ENCODE measurements around the gene PPM1H.
"Not testable (repeated sequence)": the region's sequence is repeated elsewhere in the genome, so short reads cannot be mapped to it uniquely, and the experiment has no call there.

Gene PPM1H

DNA sequence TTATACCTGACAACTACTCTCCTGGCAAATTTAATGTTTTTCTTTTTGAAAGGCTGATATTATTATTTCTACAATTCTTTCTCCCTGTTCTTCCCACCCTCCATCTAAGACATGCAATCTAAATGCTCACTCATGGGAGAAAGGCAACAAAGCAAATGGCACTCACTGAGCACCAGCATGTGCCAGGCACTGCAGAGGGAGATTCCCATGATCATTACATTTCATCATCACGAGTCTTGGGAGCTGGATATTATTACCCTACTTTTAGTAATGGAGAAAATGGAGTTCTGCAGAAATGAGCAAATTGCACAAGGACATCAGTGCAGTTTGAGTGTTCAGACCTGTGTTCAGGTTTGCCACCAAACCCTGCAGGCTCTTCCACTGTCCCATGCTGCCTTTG is 27.9 kb downstream of the PPM1H start:
- no peak for DNase-seq

DNA sequence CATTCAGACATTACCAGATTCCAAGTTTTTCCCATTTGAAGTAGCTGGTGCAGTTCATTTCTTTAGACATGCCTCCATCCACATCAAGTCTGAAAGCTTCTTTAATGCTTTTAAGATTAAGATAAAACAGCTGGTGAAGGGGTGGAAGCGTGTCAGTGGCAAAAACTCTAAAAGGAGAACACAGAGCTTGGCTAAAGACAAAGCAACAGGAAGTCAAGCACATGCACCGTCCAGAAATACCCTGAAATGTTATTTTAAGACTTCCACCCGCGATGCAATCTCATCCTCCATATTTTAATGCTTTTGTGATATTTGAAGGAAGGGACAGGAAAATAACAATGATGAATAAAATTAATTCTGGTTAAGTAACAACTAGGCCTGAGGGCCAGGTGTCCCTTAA is 31.8 kb downstream of the PPM1H start:
- DNase-seq = peak; percentile 22

GRCh38 chr12:62900686-62901272 is 34.2 kb downstream of the PPM1H start:
- DNase-seq = peak; percentile 34

- DNase-seq = no peak
Observed at GRCh38 chr12:62899568-62900390, 35.2 kb downstream of the PPM1H start.

- peak; percentile 75 for DNase-seq
Observed at GRCh38 chr12:62898526-62898925, 36.4 kb downstream of the PPM1H start.

DNA sequence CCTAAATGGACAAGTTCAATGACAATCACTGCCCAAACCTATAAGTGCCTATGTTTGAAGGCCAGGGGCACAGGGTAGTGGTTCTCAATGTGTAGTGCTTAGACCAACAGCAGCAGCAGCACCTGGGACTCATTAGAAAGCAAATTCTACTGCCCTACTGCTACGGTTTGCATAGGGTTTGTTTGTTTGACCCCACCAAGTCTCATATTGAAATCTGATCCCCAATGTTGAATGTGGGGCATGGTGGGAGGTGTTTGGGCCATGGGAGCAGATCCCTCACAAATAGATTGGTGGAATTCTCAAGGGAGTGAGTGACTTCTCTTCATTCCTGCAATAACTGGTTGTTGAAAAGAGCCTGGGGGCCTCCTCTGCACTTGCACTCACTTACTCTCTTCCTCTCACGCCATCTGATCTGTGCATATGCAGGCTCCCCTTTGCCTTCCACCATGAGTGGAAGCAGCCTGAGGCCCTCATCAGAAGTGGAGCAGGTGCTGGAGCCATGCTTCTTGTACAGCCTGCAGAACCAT is 39.5 kb downstream of the PPM1H start:
- no peak for DNase-seq

DNA sequence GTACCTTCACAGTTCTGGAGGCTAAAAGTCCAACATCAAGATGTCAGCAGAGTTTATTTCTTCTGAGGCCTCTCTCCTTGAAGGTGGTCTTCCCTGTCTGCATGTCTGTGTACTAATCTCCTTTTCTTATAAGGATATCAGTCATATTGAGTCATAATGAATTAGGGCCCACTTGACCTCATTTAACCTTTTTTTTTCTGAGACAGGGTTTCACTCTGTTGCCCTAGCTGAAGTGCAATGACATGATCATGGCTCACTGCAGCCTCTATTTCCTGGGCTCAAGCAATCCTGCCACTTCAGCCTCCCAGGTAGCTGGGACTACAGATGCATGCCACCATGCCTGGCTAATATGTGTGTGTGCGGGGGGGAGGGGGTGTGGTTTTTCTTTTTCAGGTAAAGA is 41.7 kb downstream of the PPM1H start:
- no peak for DNase-seq

DNA sequence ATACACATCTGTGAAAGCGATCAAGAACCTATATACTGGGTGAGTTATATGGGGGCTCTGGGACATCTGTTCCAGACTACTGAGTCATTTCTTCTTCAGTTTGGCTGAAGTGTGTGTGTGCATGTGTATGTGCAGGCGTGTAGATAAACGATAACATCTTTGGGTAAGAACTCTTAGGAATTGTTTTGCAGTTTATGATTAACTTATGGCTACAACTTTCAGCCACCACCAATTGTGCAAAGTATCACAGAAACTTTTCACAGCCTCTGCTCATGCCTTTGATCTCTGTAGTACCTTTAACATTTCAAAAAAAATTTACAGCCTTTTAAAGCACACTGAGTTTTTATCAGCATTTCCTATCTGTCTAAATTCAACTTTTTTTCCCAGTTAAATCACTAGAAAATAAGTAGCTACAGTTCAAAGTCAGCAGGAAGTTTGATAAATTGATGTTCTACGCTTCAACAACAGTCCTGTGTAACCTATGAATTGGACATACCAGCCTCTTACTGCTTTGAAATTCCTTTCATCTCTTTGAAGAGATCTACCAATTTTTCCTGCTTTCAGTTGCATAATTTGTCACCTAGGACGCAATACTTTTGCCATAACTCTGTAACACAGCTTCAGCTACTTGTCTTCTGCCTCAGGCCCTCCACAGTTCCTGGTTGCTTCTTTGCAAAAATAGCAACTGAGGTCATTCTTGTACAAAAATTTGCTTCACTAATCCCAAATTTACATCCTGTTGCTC is 43.0 kb downstream of the PPM1H start:
- peak; percentile 47 for DNase-seq

- peak; percentile 44 for DNase-seq
Observed at GRCh38 chr12:62888454-62889110, 46.4 kb downstream of the PPM1H start.

- peak; percentile 25 for DNase-seq
Observed at GRCh38 chr12:62886796-62887195, 48.2 kb downstream of the PPM1H start.

DNA sequence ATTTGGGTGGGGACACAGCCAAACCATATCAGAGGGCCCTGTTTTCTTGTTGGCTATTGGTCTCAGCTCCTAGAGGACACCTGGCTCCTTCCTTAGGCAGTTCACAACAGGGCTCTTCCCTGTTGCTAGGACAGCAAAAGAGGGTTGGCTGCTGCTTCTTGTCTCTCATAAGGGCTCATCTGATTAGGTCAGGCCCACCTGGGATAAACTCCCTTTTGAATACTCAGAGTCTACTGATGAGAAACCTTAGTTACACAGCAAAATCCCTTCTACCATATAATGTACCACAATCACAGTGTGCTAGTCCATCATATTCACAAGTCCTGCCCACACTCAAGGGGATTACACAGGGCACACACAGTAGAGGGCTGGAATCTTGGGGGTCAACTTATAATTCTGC is 49.7 kb downstream of the PPM1H start:
- no peak for DNase-seq

- not testable (repeated sequence) for DNase-seq
Observed at GRCh38 chr12:62884832-62885231, 50.1 kb downstream of the PPM1H start.

DNA sequence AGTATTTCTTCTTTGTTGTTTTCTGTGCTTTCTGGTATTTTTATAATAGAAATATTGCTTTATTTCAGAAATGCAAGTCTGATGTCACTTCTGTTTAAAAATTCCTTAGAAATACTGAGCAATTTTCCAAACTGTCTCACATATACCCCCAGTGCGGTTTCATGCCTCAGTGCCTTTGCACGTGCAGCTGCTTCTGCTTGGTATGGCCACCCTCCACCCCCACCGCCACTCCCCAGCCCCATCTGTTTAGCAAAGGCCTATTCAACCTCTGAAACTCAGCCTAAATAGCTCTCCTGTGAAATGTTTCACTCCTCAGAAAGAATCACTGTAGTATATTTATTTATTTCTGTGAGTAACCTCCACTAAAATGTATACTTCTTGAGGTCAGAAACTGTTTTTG is 52.3 kb downstream of the PPM1H start:
- DNase-seq = no peak

DNA sequence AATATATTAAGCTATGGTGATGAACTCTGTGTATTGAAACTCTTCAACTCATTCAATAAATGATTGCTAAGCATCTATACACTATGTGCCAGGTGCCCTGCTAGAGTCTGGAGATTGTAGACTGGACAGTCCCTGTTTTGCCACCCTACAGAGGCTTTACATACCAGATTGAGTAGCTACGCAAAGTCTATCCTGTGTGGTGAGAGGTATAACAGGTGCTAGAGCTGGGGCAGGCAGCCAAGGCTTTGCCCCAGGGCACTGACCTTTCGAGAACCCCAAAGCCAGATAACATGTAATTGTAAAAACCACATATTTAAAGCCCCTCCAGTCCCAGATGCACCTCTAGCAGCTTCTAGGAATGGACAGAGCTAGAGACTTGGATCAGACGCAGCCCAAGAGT is 52.8 kb downstream of the PPM1H start:
- DNase-seq = no peak

DNA sequence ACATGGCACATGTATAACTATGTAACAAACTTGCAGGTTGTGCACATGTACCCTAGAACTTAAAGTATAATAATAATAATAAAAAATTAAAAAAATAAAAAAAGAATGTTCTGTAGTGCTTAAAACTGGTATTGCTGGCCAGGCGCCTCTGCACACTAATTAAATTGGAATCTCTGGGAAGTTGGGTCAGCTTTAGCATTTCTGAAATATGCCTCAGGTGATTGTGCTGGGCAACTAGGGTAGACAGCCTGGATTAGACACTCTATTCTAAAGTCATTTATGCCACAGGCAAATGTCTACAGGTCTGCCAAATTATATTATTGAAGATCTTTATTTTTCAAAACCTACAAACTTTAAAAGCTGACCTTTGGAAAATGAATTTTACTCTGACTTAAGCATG is 55.3 kb downstream of the PPM1H start:
- DNase-seq = no peak

DNA sequence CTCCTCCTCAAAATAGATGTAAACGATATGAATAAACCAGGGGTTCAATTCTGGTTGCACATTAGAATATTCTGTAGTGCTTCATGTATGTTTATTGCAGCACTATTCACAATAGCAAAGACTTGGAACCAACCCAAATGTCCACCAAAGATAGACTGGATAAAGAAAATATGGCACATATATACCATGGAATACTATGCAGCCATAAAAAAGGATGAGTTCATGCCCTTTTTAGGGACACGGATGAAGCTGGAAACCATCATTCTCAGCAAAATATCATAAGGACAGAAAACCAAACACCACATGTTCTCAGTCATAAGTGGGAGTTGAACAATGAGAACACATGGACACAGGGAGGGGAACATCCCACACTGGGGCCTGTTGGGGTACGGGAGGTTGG is 55.7 kb downstream of the PPM1H start:
- DNase-seq = not testable (repeated sequence)

- DNase-seq = no peak
Observed at GRCh38 chr12:62878211-62878610, 56.7 kb downstream of the PPM1H start.

DNA sequence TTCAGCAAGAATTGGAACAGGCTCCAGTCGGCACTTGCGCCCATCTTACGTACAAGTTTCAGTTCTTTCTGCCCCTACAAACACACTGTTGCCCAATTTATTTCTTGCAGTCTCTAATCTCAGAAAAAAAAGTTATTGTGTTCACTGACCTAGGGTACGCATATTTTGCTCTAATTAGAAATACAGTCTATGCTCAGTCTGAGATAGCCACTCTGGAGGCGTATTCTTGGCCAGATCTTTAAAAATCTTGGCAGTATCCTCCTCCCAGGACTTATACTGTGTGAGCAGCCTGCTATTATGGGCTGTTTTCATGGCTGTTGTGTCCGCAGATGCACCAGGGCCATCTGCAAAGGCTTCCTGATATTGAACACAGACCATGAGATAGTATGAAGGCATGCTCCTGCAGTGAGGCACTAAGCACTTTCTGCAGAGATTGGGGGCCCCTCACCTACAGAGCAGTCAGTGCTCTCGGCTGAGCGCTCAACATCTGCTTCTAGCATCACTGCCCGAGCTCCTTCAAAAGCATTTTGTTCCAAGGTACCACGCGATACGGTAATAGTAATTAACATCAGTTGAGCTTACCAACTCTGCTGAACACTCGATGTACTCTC is 57.9 kb downstream of the PPM1H start:
- DNase-seq = no peak

GRCh38 chr12:62873826-62874448 is 61.0 kb downstream of the PPM1H start:
- no peak for DNase-seq

DNA sequence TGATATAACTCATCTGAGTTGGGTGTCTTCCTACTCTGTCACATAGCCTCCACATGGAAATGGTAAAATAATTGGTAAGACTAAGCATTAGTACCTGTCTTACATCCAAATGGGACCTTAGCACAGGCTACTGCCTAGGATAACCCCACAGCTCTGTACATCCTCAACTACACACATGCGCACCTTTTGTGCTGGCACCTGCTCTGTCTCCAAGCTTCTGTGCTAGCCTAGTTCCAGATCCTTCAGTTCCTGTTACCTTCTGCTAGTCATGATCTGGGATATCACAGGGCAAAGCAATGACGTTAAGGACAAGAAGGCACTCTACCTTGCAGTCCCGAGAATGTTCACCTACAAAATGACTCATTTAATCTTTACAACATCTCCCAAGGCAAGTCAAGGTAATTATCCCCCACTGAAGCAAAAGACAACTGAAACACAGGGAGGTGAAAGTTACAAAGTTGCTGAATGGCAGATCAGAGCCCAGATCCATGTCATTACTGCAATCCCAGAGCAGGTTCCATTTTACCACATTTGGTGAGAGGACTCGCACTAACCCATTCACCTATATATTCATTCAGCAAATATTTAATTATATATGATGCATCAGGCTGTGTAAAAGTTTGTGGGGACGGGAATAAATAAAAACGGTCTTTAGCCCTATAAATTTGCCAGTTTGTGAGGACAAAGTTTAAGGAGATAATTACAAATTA is 61.7 kb downstream of the PPM1H start:
- no peak for DNase-seq

GRCh38 chr12:62868820-62869219 is 66.1 kb downstream of the PPM1H start:
- no peak for DNase-seq

Data from suppressor macrophage treated with lipopolysaccharide for 4 hours (primary cell).